Prostate gland (tissue), 2 donors: Measurements from ENCODE around the gene ANKRD13D.

Experiments used
- POLR2A ChIP-seq: fragments of 450-650 bp; IDR thresholded peaks from one replicate; pipeline ENCODE4 v1.6.1; 2016; ENCODE audit warnings: antibody characterized with exemption, mild to moderate bottlenecking
- POLR2AphosphoS5 ChIP-seq: sonication (generic); formaldehyde crosslinking; IDR thresholded peaks from one replicate; pipeline ENCODE4 v1.6.1; 2017; ENCODE audit warnings: antibody characterized with exemption
- TF ChIP-seq, protein P1 (sequence below), 4 experiments: fragments of 200-600 bp in 2 of 4; fragments of 450-650 bp in 2 of 4; sonication (generic) in 2 of 4; IDR thresholded peaks; 1 replicate in 3 of 4; 2 replicates in 1 of 4; pipeline ENCODE4 v1.5.1; 2016 to 2019; ENCODE audit warnings: antibody characterized with exemption in 4 of 4, mild to moderate bottlenecking in 2 of 4, moderate library complexity in 2 of 4

DNA sequence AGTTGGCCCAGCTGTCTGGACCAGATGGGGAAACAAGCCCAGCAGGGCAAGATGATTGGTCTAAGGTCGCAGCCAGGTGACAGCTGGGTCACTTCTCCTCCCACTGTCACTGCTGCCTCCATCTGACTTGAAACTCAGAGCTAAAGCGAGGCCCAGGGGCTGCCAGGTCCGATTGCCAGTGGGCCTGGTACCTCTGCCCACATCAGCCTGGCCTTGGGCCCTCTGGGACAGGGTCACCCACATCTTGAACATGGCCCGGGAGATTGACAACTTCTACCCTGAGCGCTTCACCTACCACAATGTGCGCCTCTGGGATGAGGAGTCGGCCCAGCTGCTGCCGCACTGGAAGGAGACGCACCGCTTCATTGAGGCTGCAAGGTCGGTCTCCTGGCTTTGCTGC lies 20.1 kb downstream of the ANKRD13D start:
- no peak for TF ChIP-seq POLR2A
- TF ChIP-seq POLR2AphosphoS5: no peak
- TF ChIP-seq, protein P1, sequence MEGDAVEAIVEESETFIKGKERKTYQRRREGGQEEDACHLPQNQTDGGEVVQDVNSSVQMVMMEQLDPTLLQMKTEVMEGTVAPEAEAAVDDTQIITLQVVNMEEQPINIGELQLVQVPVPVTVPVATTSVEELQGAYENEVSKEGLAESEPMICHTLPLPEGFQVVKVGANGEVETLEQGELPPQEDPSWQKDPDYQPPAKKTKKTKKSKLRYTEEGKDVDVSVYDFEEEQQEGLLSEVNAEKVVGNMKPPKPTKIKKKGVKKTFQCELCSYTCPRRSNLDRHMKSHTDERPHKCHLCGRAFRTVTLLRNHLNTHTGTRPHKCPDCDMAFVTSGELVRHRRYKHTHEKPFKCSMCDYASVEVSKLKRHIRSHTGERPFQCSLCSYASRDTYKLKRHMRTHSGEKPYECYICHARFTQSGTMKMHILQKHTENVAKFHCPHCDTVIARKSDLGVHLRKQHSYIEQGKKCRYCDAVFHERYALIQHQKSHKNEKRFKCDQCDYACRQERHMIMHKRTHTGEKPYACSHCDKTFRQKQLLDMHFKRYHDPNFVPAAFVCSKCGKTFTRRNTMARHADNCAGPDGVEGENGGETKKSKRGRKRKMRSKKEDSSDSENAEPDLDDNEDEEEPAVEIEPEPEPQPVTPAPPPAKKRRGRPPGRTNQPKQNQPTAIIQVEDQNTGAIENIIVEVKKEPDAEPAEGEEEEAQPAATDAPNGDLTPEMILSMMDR (IDR thresholded peaks at IDR 0.05): no peak
